GM12878 (cell line): ENCODE measurements around the gene PDCD5. TPM values are rescaled to one million over a fixed set of nuclear protein-coding genes. Genes with fewer than 3 reads are reported as not detected.

Experiments used
- ATAC-seq: fragments of 200-7000 bp; cut with Tn5 transposase; 3 replicates; pipeline ENCODE4 v1.9.1; 2020; ENCODE audit warnings: mild to moderate bottlenecking, moderate library complexity
- BruUV-seq: library from RNA; stranded (reverse); fragments of 400-500 nt; replicated peaks from 2 replicates; lab custom pipeline; 2021; lab: Mats Ljungman, UMichigan
- CTCF ChIA-PET: fragments of 300-600 bp; sonication (Branson Sonifier 250); formaldehyde crosslinking; extraction: SDS; loops from one replicate; lab custom pipeline; 2021; ENCODE audit warnings: inconsistent platforms; lab: Yijun Ruan, JAX
- POLR2A ChIA-PET: fragments of 350-600 bp; formaldehyde crosslinking; extraction: SDS; loops from one replicate; lab custom pipeline; 2021; ENCODE audit warnings: inconsistent platforms; lab: Charles Lee
- RAD21 ChIA-PET: fragments of 300-600 bp; sonication (Branson Sonifier 250); formaldehyde crosslinking; loops from one replicate; lab custom pipeline; 2023; ENCODE audit warnings: antibody characterized with exemption; ENCODE audit not compliant: unreplicated experiment; lab: Charles Lee
- SMC1A ChIA-PET: fragments of 300-600 bp; sonication (Branson Sonifier 250); formaldehyde crosslinking; loops from one replicate; lab custom pipeline; 2023; ENCODE audit not compliant: unreplicated experiment, uncharacterized antibody; lab: Charles Lee
- DNase-seq: peaks from one replicate; pipeline ENCODE4 v3.0.0-alpha.2; 2011; ENCODE audit warnings: low read depth, low spot score
- FAIRE-seq: peaks from 3 replicates; lab custom pipeline; 2011; peaks lifted over from hg19 to GRCh38; lab: Jason Lieb, UNC
- H2AFZ ChIP-seq: 2 replicates; pipeline ENCODE4 v1.6.0; 2011; ENCODE audit warnings: low read depth, low read length, control low read depth; ENCODE audit not compliant: control insufficient read depth
- H3K27ac ChIP-seq: 2 replicates; pipeline ENCODE4 v1.5.1; 2011; ENCODE audit warnings: control low read depth; ENCODE audit not compliant: control insufficient read depth, insufficient read depth
- H3K27me3 ChIP-seq, 2 experiments: replicated peaks in 1 of 2; 2 replicates each; pipeline versions ENCODE4 v1.6.0 to v1.6.1; 2011; ENCODE audit warnings: low read length in 1 of 2; ENCODE audit not compliant: control insufficient read depth in 2 of 2, insufficient read depth in 2 of 2
- H3K36me3 ChIP-seq, 2 experiments: 2 replicates each; pipeline ENCODE4 v1.5.1; 2011; ENCODE audit warnings: low read length in 1 of 2; ENCODE audit not compliant: control insufficient read depth in 2 of 2, insufficient read depth in 2 of 2
- H3K4me1 ChIP-seq: 2 replicates; pipeline ENCODE4 v1.6.1; 2011; ENCODE audit warnings: mild to moderate bottlenecking, low read length, moderate library complexity, mixed read lengths; ENCODE audit not compliant: control insufficient read depth, insufficient read depth
- H3K4me2 ChIP-seq: 2 replicates; pipeline ENCODE4 v1.6.0; 2011; ENCODE audit warnings: control low read depth; ENCODE audit not compliant: control insufficient read depth, insufficient read depth
- H3K4me3 ChIP-seq: fragments of 200-600 bp; sonication (generic); 2 replicates; pipeline ENCODE4 v1.5.1; 2016
- H3K79me2 ChIP-seq: 2 replicates; pipeline ENCODE4 v1.6.0; 2011; ENCODE audit warnings: low read length; ENCODE audit not compliant: control insufficient read depth, insufficient read depth
- H3K9ac ChIP-seq: 2 replicates; pipeline ENCODE4 v1.8.0; 2011; ENCODE audit warnings: low read length, control low read depth, mixed read lengths; ENCODE audit not compliant: control insufficient read depth, insufficient read depth
- H3K9me3 ChIP-seq: replicated peaks from 3 replicates; pipeline ENCODE4 v1.5.1; 2011; ENCODE audit warnings: mild to moderate bottlenecking, low read length; ENCODE audit not compliant: control insufficient read depth, insufficient read depth
- H4K20me1 ChIP-seq: 2 replicates; pipeline ENCODE4 v1.6.0; 2011; ENCODE audit not compliant: control insufficient read depth, insufficient read depth
- ASH2L ChIP-seq: fragments of 300-600, 200-600 bp; sonication (generic); IDR thresholded peaks from 2 replicates; pipeline ENCODE4 v1.6.1; 2017; ENCODE audit warnings: low read depth, mild to moderate bottlenecking, borderline replicate concordance
- CBX3 ChIP-seq: fragments of 200-600 bp; sonication (generic); IDR thresholded peaks from 2 replicates; pipeline ENCODE4 v1.6.1; 2016; ENCODE audit warnings: low read depth, borderline replicate concordance
- IKZF1 ChIP-seq: fragments of 450-650 bp; conservative IDR thresholded peaks from 2 replicates; pipeline ENCODE4 v1.6.1; 2017; ENCODE audit warnings: antibody characterized with exemption, mild to moderate bottlenecking
- NBN ChIP-seq: fragments of 450-650 bp; IDR thresholded peaks from 2 replicates; pipeline ENCODE4 v1.6.1; 2016
- NFIC ChIP-seq: IDR thresholded peaks from 2 replicates; pipeline ENCODE4 v1.6.1; 2012; ENCODE audit warnings: low read depth, mild to moderate bottlenecking, inconsistent platforms, low read length, moderate library complexity
- NR2F1 ChIP-seq: fragments of 450-650 bp; conservative IDR thresholded peaks from 2 replicates; pipeline ENCODE4 v1.6.1; 2017; ENCODE audit warnings: mild to moderate bottlenecking
- POU2F2 ChIP-seq: IDR thresholded peaks from 3 replicates; pipeline ENCODE4 v1.6.1; 2011; ENCODE audit warnings: low read depth, mild to moderate bottlenecking, low read length, borderline replicate concordance
- RUNX3 ChIP-seq: IDR thresholded peaks from 2 replicates; pipeline ENCODE4 v1.6.1; 2012; ENCODE audit warnings: low read length, inconsistent platforms
- SIX5 ChIP-seq: IDR thresholded peaks from 2 replicates; pipeline ENCODE4 v1.6.1; 2011; ENCODE audit warnings: mild to moderate bottlenecking, low read depth, low read length, moderate library complexity; ENCODE audit not compliant: severe bottlenecking
- SPI1 ChIP-seq: IDR thresholded peaks from 2 replicates; pipeline ENCODE4 v1.6.1; 2011; ENCODE audit warnings: low read depth, mild to moderate bottlenecking, low read length, moderate library complexity, borderline replicate concordance; ENCODE audit not compliant: insufficient read depth
- STAT1 ChIP-seq: fragments of 450-650 bp; conservative IDR thresholded peaks from 2 replicates; pipeline ENCODE4 v1.6.1; 2014; ENCODE audit warnings: antibody characterized with exemption, mild to moderate bottlenecking
- STAT3 ChIP-seq: IDR thresholded peaks from 2 replicates; pipeline ENCODE4 v1.6.1; 2011; ENCODE audit warnings: low read depth, low read length, improper control_type of control experiment
- SUZ12 ChIP-seq: fragments of 200-600 bp; sonication (generic); IDR thresholded peaks from one replicate; pipeline ENCODE4 v1.6.1; 2018; ENCODE audit warnings: antibody characterized with exemption, mild to moderate bottlenecking; ENCODE audit not compliant: unreplicated experiment
- TBL1XR1 ChIP-seq: IDR thresholded peaks from 2 replicates; pipeline ENCODE4 v1.6.1; 2012; ENCODE audit warnings: low read depth, low read length, improper control_type of control experiment
- WGBS: methylation state at CpG from one replicate; pipeline ENCODE4 v1.1.6; 2016; ENCODE audit warnings: low lambda C conversion rate; ENCODE audit not compliant: insufficient replicate concordance, insufficient coverage; ENCODE audit errors: missing lambda C conversion rate; 5-methylcytosine and 5-hydroxymethylcytosine counted together
- in situ Hi-C: fragments of 300-500 bp; cut with MboI; formaldehyde crosslinking; loops from 9 replicates; pipeline ENCODE4 v1.14.3; 2018; ENCODE audit warnings: mixed read lengths
- intact Hi-C: fragments of 100-400 bp; cut with micrococcal nuclease; formaldehyde crosslinking; loops from one replicate; pipeline ENCODE4 v1.14.2; 2022; ENCODE audit not compliant: unreplicated experiment
- polyA plus RNA-seq, 11 experiments: library from polyadenylated mRNA; depleted of rRNA in 4 of 11; unstranded in 6 of 11; stranded (reverse) in 5 of 11; fragments of >200 nt; fragmentation: Nextera tagmentation in 4 of 11; fragmentation: Illumina TruSeq in 1 of 11; extraction: Ambion mirVana in 4 of 11; extraction: Trizol in 1 of 11; gene quantifications; 1 replicate in 1 of 11; 2 replicates in 10 of 11; pipeline versions ENCODE4 v1.2.1 to v1.2.3, GENCODE V29; 2011 to 2016; ENCODE audit warnings: inconsistent platforms in 2 of 11, missing spikeins in 2 of 11, low read depth in 1 of 11
- total RNA-seq, 4 experiments: library from RNA; depleted of rRNA in 3 of 4; stranded (reverse); fragments of >200 nt in 3 of 4; fragmentation: Illumina TruSeq in 1 of 4; extraction: Trizol in 1 of 4; gene quantifications; 2 replicates each; pipeline versions ENCODE4 v1.2.1 to v1.2.3, GENCODE V29; 2013 to 2021
- TF ChIP-seq, protein P1 (sequence below): IDR thresholded peaks from 2 replicates; pipeline ENCODE4 v1.6.1; 2012; ENCODE audit warnings: low read depth, low read length, improper control_type of control experiment
- TF ChIP-seq, protein P2 (sequence below): IDR thresholded peaks from 2 replicates; pipeline ENCODE4 v1.6.1; 2012; ENCODE audit warnings: mild to moderate bottlenecking, low read depth, low read length
- TF ChIP-seq, protein P3 (sequence below): fragments of 450-650 bp; IDR thresholded peaks from 2 replicates; pipeline ENCODE4 v1.6.1; 2017; ENCODE audit warnings: mild to moderate bottlenecking
- TF ChIP-seq, protein P4 (sequence below): IDR thresholded peaks from 2 replicates; pipeline ENCODE4 v1.6.1; 2011; ENCODE audit warnings: borderline replicate concordance, low read depth, mild to moderate bottlenecking, moderate library complexity, mixed read lengths, low read length; ENCODE audit not compliant: insufficient read depth; ENCODE audit errors: extremely low read length
- TF ChIP-seq, protein P5 (sequence below): IDR thresholded peaks from 2 replicates; pipeline ENCODE4 v1.6.1; 2011; ENCODE audit warnings: low read depth, mild to moderate bottlenecking, low read length, moderate library complexity, borderline replicate concordance; ENCODE audit errors: extremely low read depth

PDCD5 gene
- total and polyA plus RNA-seq, 10 of the 15 experiments (the other 5 are each of a cell fraction or from before 2014, with no cell fraction given), result 124 to 556 (median 227) TPM

DNA sequence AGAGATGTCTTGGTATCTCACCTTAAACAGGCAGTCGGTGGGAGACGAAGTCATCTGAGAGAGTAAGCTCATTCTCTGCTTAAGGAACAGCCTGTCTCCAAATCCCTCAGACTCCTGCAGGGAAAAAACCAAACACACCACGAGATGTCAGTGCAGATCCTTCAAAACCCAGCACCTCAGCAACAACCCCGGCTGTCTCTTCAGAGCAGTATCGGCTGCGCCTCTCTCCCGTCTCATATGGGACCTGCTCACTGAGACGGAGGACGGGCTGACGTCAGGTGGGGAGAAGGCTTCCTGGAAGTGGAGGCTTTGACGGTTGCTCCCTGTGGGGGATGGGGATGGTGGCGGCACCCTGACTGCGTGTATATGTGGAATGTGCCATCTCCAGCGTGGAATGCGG, 50.4 kb downstream of the PDCD5 start:
- no peaks in the 10 kb centered on the region for H3K9me3 ChIP-seq
- 95% methylated on average over 15 of the region's 15 CpGs for WGBS
- no peak overlapping the region for H3K4me3 ChIP-seq
- RAD21 ChIA-PET, result no interaction called here
- no peaks in the 10 kb centered on the region for H3K4me1 ChIP-seq
- CTCF ChIA-PET, result no interaction called here
- ATAC-seq, result no peak
- DNase-seq, result no peak
- peaks cover 6 to 11% of the 10 kb centered on the region in 2 experiments for H3K36me3 ChIP-seq
- H2AFZ ChIP-seq, result no peak overlapping the region
- no peak for FAIRE-seq
- no peak overlapping the region for H3K27ac ChIP-seq
- H3K9ac ChIP-seq, result no peak overlapping the region
- H3K79me2 ChIP-seq, result no peaks in the 10 kb centered on the region
- H3K27me3 ChIP-seq, result no peaks in the 10 kb centered on the region
- in situ Hi-C loops, result no loop called here
- no TSS peak for BruUV-seq
- intact Hi-C loops, result no loop called here
- H4K20me1 ChIP-seq, result no peaks in the 10 kb centered on the region
- POLR2A ChIA-PET, result no interaction called here
- H3K4me2 ChIP-seq, result no peak overlapping the region
- SMC1A ChIA-PET, result no interaction called here
- TF ChIP-seq NBN, result no peak
- no peak for TF ChIP-seq ASH2L
- TF ChIP-seq, protein P1, sequence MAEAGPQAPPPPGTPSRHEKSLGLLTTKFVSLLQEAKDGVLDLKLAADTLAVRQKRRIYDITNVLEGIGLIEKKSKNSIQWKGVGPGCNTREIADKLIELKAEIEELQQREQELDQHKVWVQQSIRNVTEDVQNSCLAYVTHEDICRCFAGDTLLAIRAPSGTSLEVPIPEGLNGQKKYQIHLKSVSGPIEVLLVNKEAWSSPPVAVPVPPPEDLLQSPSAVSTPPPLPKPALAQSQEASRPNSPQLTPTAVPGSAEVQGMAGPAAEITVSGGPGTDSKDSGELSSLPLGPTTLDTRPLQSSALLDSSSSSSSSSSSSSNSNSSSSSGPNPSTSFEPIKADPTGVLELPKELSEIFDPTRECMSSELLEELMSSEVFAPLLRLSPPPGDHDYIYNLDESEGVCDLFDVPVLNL, result no peak
- no peak for TF ChIP-seq STAT3
- no peak for TF ChIP-seq IKZF1
- TF ChIP-seq SUZ12, result no peak
- TF ChIP-seq SIX5, result no peak
- TF ChIP-seq SPI1, result no peak
- TF ChIP-seq POU2F2, result no peak
- TF ChIP-seq, protein P2, sequence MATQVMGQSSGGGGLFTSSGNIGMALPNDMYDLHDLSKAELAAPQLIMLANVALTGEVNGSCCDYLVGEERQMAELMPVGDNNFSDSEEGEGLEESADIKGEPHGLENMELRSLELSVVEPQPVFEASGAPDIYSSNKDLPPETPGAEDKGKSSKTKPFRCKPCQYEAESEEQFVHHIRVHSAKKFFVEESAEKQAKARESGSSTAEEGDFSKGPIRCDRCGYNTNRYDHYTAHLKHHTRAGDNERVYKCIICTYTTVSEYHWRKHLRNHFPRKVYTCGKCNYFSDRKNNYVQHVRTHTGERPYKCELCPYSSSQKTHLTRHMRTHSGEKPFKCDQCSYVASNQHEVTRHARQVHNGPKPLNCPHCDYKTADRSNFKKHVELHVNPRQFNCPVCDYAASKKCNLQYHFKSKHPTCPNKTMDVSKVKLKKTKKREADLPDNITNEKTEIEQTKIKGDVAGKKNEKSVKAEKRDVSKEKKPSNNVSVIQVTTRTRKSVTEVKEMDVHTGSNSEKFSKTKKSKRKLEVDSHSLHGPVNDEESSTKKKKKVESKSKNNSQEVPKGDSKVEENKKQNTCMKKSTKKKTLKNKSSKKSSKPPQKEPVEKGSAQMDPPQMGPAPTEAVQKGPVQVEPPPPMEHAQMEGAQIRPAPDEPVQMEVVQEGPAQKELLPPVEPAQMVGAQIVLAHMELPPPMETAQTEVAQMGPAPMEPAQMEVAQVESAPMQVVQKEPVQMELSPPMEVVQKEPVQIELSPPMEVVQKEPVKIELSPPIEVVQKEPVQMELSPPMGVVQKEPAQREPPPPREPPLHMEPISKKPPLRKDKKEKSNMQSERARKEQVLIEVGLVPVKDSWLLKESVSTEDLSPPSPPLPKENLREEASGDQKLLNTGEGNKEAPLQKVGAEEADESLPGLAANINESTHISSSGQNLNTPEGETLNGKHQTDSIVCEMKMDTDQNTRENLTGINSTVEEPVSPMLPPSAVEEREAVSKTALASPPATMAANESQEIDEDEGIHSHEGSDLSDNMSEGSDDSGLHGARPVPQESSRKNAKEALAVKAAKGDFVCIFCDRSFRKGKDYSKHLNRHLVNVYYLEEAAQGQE, result no peak
- TF ChIP-seq STAT1, result no peak
- no peak for TF ChIP-seq NFIC
- TF ChIP-seq RUNX3, result no peak
- TF ChIP-seq TBL1XR1, result no peak
- TF ChIP-seq, protein P3, sequence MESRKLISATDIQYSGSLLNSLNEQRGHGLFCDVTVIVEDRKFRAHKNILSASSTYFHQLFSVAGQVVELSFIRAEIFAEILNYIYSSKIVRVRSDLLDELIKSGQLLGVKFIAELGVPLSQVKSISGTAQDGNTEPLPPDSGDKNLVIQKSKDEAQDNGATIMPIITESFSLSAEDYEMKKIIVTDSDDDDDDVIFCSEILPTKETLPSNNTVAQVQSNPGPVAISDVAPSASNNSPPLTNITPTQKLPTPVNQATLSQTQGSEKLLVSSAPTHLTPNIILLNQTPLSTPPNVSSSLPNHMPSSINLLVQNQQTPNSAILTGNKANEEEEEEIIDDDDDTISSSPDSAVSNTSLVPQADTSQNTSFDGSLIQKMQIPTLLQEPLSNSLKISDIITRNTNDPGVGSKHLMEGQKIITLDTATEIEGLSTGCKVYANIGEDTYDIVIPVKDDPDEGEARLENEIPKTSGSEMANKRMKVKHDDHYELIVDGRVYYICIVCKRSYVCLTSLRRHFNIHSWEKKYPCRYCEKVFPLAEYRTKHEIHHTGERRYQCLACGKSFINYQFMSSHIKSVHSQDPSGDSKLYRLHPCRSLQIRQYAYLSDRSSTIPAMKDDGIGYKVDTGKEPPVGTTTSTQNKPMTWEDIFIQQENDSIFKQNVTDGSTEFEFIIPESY, result no peak
- TF ChIP-seq, protein P4, sequence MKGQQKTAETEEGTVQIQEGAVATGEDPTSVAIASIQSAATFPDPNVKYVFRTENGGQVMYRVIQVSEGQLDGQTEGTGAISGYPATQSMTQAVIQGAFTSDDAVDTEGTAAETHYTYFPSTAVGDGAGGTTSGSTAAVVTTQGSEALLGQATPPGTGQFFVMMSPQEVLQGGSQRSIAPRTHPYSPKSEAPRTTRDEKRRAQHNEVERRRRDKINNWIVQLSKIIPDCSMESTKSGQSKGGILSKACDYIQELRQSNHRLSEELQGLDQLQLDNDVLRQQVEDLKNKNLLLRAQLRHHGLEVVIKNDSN, result no peak
- TF ChIP-seq, protein P5, sequence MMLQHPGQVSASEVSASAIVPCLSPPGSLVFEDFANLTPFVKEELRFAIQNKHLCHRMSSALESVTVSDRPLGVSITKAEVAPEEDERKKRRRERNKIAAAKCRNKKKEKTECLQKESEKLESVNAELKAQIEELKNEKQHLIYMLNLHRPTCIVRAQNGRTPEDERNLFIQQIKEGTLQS, result no peak
- no peak for TF ChIP-seq CBX3
- no peak for TF ChIP-seq NR2F1
